ENCODE data around the gene IGF2.

Gene IGF2

DNA sequence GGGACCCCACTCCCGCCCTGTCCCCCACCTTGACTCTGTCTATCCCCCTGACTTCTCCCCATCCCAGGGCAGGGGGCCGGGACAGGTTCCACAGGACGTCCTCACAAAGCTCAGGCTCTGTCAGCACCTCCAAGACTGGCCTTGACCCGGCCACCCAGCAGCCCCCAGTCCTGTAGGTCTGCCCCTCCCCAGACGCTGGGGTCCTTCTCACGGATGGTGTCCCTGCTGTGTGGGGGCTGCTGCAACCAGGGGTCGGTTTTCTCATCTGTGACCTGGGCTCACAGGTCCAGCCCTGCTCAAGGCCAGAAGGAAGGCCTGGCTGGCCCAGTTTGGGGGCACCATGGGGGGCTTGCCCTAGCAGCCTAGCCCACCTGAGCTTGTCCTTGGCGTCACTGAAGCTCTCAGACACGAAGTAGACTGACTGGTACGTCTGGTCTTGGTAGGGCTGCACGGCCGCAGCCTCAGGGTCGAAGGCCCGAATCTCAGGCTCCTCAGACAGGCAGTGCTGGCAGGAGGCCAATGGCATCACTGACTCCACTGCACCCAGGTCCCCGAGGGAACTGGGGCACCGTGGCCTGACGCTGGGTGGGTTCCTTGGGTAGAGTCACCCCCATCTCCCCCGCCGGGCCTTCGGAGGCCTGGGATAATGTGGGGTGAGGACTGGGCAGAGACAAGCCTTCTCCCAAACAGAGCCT is 25.8 kb upstream of the IGF2 start:
- no peaks in the 10 kb centered on the region for H3K9me3 ChIP-seq (ENCODE audit: insufficient read depth, low read length)
- H3K4me3 ChIP-seq (ENCODE audit: insufficient read length, low read depth): no peak overlapping the region
- TF ChIP-seq YY1 (IDR thresholded peaks at IDR 0.05; ENCODE audit: insufficient read depth, insufficient read length) (no peak), ZNF274 (IDR thresholded peaks at IDR 0.05; ENCODE audit: low read depth, low read length) (no peak), SUZ12 (IDR thresholded peaks at IDR 0.05; ENCODE audit: extremely low read depth, insufficient read depth, insufficient read length) (no peak)
- H3K9ac ChIP-seq (ENCODE audit: insufficient read length, low read depth): no peak overlapping the region
- H3K4me1 ChIP-seq (ENCODE audit: insufficient read depth, insufficient read length): peaks cover 24% of the 10 kb centered on the region
- no peak for DNase-seq (ENCODE audit: low read depth, low spot score)
- no peaks in the 10 kb centered on the region for H3K27me3 ChIP-seq (ENCODE audit: insufficient read depth, insufficient read length)
- H3K36me3 ChIP-seq (ENCODE audit: insufficient read depth, insufficient read length, low read length): no peaks in the 10 kb centered on the region

GRCh38 chr11:2164081-2164480 is 24.9 kb upstream of the IGF2 start:
- Histone ChIP-seq H3K9me3 (ENCODE audit: insufficient read depth, low read length) (no peaks in the 10 kb centered on the region), H3K27me3 (ENCODE audit: insufficient read depth, insufficient read length) (no peaks in the 10 kb centered on the region)

DNA sequence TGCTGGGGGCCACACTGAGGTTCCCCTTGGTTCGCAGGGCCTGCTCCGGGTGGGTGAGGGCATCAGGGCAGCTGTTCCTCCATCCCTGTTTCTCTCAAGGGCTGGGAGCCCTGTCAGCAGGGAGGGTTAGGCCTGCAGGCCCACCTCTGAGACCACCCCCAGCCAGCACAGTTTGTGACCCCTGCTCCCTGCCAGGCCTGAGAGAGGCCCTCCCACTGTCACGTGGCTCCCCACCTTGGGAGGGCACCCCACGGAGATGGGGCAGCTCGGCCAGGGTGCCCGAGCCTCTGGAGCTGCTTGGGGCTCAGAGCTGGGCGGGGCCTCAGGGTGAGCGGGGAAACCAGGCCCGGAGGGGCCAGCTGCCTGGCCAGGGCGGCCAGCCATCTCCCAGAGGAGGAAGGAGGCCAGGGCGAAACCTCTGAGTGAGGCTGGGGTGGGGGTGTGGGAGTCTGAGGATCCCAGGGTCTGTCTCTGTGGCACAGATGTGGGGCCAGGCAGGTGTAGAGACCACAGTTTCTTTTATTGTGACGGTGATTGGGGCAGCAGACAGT is 24.3 kb upstream of the IGF2 start:
- no peak overlapping the region for H3K4me3 ChIP-seq (ENCODE audit: insufficient read length, low read depth)
- peaks cover 11% of the 10 kb centered on the region for H3K4me1 ChIP-seq (ENCODE audit: insufficient read depth, insufficient read length)
- H3K9ac ChIP-seq (ENCODE audit: insufficient read length, low read depth): peak overlapping the region; percentile 32
- H3K27me3 ChIP-seq (ENCODE audit: insufficient read depth, insufficient read length): no peaks in the 10 kb centered on the region
- H3K36me3 ChIP-seq (ENCODE audit: insufficient read depth, insufficient read length, low read length): no peaks in the 10 kb centered on the region
- TF ChIP-seq ZNF274 (IDR thresholded peaks at IDR 0.05; ENCODE audit: low read depth, low read length) (no peak), YY1 (IDR thresholded peaks at IDR 0.05; ENCODE audit: insufficient read depth, insufficient read length) (no peak), SUZ12 (IDR thresholded peaks at IDR 0.05; ENCODE audit: extremely low read depth, insufficient read depth, insufficient read length) (no peak)
- H3K9me3 ChIP-seq (ENCODE audit: insufficient read depth, low read length): no peaks in the 10 kb centered on the region
- DNase-seq (ENCODE audit: low read depth, low spot score): no peak

More at GRCh38 chr11:2164081-2164480, 24.9 kb upstream of the IGF2 start:
- Histone ChIP-seq H3K4me3 (ENCODE audit: insufficient read length, low read depth) (no peak overlapping the region), H3K36me3 (ENCODE audit: insufficient read depth, insufficient read length, low read length) (no peaks in the 10 kb centered on the region), H3K4me1 (ENCODE audit: insufficient read depth, insufficient read length) (peaks cover 16% of the 10 kb centered on the region), H3K9ac (ENCODE audit: insufficient read length, low read depth) (no peak overlapping the region)
- no peak for DNase-seq (ENCODE audit: low read depth, low spot score)
- TF ChIP-seq ZNF274 (IDR thresholded peaks at IDR 0.05; ENCODE audit: low read depth, low read length) (no peak), YY1 (IDR thresholded peaks at IDR 0.05; ENCODE audit: insufficient read depth, insufficient read length) (no peak), SUZ12 (IDR thresholded peaks at IDR 0.05; ENCODE audit: extremely low read depth, insufficient read depth, insufficient read length) (no peak)

DNA sequence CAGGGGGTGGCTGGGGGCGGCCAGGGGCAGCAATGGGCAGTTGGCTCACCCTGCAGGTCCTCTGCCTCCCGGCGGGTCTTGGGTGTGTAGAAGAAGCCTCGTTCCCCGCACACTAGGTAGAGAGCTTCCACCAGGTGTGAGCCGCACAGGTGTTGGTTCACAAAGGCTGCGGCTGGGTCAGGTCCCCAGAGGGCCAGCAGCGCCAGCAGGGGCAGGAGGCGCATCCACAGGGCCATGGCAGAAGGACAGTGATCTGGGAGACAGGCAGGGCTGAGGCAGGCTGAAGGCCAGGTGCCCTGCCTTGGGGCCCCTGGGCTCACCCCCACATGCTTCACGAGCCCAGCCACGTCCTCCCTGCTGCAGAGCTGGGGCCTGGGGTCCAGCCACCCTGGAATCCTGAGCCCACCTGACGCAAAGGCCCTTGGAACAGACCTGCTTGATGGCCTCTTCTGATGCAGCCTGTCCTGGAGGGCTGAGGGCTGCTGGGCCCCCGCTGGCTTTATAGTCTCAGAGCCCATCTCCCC is 21.6 kb upstream of the IGF2 start, which contains the start of gene INS:
Gene INS (minus strand): TSS at position 474 of the 524 bp plus-strand sequence. CDS start 238 bp downstream, at position 236.
- Histone ChIP-seq H3K4me1 (ENCODE audit: insufficient read depth, insufficient read length) (peaks cover 5% of the 10 kb centered on the region), H3K4me3 (ENCODE audit: insufficient read length, low read depth) (no peak within 1 kb of the TSS), H3K27me3 (ENCODE audit: insufficient read depth, insufficient read length) (peaks cover 3% of the 10 kb centered on the region), H3K36me3 (ENCODE audit: insufficient read depth, insufficient read length, low read length) (no peaks in the 10 kb centered on the region), H3K9ac (ENCODE audit: insufficient read length, low read depth) (no peak within 1 kb of the TSS), H3K9me3 (ENCODE audit: insufficient read depth, low read length) (no peaks in the 10 kb centered on the region)
- TF ChIP-seq YY1 (IDR thresholded peaks at IDR 0.05; ENCODE audit: insufficient read depth, insufficient read length) (no peak), ZNF274 (IDR thresholded peaks at IDR 0.05; ENCODE audit: low read depth, low read length) (no peak), SUZ12 (IDR thresholded peaks at IDR 0.05; ENCODE audit: extremely low read depth, insufficient read depth, insufficient read length) (no peak)
- no peak for DNase-seq (ENCODE audit: low read depth, low spot score)

DNA sequence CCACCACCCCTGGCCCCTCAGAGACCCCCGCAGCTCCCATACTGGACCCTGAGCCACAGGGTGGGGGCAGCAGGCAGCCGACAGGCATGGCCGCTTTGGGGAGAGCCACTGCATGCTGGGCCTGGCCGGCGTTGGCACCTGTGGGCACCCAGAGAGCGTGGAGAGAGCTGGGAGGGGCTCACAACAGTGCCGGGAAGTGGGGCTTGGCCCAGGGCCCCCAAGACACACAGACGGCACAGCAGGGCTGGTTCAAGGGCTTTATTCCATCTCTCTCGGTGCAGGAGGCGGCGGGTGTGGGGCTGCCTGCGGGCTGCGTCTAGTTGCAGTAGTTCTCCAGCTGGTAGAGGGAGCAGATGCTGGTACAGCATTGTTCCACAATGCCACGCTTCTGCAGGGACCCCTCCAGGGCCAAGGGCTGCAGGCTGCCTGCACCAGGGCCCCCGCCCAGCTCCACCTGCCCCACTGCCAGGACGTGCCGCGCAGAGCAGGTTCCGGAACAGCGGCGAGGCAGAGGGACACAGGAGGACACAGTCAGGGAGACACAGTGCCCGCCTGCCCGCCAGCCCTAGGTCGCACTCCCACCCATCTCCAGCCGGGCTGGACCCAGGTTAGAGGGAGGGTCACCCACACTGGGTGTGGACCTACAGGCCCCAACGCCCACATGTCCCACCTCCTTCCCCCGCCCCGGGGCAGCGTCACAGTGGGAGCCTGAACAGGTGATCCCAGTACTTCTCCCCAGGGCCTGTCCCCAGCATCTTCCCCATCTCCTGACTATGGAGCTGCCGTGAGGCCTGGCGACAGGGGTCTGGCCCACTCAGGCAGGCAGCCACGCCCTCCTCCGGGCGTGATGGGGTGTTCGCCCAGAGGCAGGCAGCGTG is 20.6 kb upstream of the IGF2 start:
- Histone ChIP-seq H3K4me3 (ENCODE audit: insufficient read length, low read depth) (no peak overlapping the region), H3K27me3 (ENCODE audit: insufficient read depth, insufficient read length) (peaks cover 11% of the 10 kb centered on the region), H3K4me1 (ENCODE audit: insufficient read depth, insufficient read length) (peaks cover 6% of the 10 kb centered on the region), H3K9me3 (ENCODE audit: insufficient read depth, low read length) (no peaks in the 10 kb centered on the region), H3K36me3 (ENCODE audit: insufficient read depth, insufficient read length, low read length) (no peaks in the 10 kb centered on the region), H3K9ac (ENCODE audit: insufficient read length, low read depth) (no peak overlapping the region)
- DNase-seq (ENCODE audit: low read depth, low spot score): no peak
- TF ChIP-seq YY1 (IDR thresholded peaks at IDR 0.05; ENCODE audit: insufficient read depth, insufficient read length) (no peak), SUZ12 (IDR thresholded peaks at IDR 0.05; ENCODE audit: extremely low read depth, insufficient read depth, insufficient read length) (no peak), ZNF274 (IDR thresholded peaks at IDR 0.05; ENCODE audit: low read depth, low read length) (no peak)

DNA sequence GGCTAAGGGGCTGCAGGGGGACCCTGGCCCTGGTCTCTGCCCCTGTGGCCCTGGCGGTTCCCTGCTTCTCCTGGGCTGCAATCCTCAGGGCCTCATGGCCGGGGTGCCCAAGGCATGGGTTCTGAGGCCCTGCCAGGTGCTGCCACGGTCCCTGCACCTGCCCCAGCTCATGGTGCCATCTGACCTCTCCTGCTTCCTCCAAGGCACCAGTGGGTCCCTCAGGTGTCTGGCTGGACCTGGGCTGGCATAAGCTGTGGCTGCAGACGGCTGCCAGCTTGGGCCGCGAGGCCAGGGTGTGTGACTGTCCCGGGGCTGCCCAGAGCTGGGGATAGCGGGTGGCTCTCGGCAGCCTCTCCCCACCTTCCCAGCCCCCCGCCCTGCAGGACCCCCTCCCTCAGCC is 19.8 kb upstream of the IGF2 start:
- Histone ChIP-seq H3K9me3 (ENCODE audit: insufficient read depth, low read length) (no peaks in the 10 kb centered on the region), H3K4me3 (ENCODE audit: insufficient read length, low read depth) (no peak overlapping the region), H3K36me3 (ENCODE audit: insufficient read depth, insufficient read length, low read length) (no peaks in the 10 kb centered on the region), H3K9ac (ENCODE audit: insufficient read length, low read depth) (no peak overlapping the region), H3K4me1 (ENCODE audit: insufficient read depth, insufficient read length) (peaks cover 6% of the 10 kb centered on the region), H3K27me3 (ENCODE audit: insufficient read depth, insufficient read length) (peaks cover 18% of the 10 kb centered on the region)
- TF ChIP-seq ZNF274 (IDR thresholded peaks at IDR 0.05; ENCODE audit: low read depth, low read length): no peak
- TF ChIP-seq YY1 (IDR thresholded peaks at IDR 0.05; ENCODE audit: insufficient read depth, insufficient read length): no peak
- no peak for TF ChIP-seq SUZ12 (IDR thresholded peaks at IDR 0.05; ENCODE audit: extremely low read depth, insufficient read depth, insufficient read length)
- DNase-seq (ENCODE audit: low read depth, low spot score): no peak
